ENCODE measurements around the gene CRYL1.

DNA sequence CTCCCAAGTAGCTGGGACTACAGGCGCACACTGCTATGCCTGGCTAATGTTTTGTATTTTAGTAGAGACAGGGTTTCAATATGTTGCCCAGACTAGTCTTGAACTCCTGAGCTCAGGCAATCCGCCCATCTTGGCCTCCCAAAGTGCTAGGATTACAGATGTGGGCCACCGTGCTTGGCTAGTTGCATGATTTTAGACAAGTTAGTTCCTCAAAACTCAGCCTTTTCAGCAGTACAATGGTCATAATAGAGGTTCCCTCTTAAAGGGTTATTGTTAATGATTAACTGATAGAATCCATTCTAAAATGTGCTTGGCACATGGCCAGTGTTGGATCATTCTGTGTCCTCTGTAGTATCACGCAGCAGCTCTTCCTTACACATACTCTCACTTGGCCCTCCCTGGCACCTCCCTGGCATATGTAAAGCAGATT lies 21.8 kb upstream of the CRYL1 start:
- TF ChIP-seq, protein P1, sequence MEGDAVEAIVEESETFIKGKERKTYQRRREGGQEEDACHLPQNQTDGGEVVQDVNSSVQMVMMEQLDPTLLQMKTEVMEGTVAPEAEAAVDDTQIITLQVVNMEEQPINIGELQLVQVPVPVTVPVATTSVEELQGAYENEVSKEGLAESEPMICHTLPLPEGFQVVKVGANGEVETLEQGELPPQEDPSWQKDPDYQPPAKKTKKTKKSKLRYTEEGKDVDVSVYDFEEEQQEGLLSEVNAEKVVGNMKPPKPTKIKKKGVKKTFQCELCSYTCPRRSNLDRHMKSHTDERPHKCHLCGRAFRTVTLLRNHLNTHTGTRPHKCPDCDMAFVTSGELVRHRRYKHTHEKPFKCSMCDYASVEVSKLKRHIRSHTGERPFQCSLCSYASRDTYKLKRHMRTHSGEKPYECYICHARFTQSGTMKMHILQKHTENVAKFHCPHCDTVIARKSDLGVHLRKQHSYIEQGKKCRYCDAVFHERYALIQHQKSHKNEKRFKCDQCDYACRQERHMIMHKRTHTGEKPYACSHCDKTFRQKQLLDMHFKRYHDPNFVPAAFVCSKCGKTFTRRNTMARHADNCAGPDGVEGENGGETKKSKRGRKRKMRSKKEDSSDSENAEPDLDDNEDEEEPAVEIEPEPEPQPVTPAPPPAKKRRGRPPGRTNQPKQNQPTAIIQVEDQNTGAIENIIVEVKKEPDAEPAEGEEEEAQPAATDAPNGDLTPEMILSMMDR (conservative IDR thresholded peaks at IDR 0.05; ENCODE audit: low read depth, low read length): no peak
- TF ChIP-seq EZH2 (IDR thresholded peaks at IDR 0.05; ENCODE audit: borderline replicate concordance, low read depth, low read length, poor library complexity, severe bottlenecking): no peak

All from A673 (cell line).